H9 (cell line): ENCODE results near the gene ZNF792. TPM values are rescaled to one million over a fixed set of nuclear protein-coding genes. Genes with fewer than 3 reads are reported as not detected.

Source experiments
- DNase-seq: peaks from one replicate; pipeline ENCODE4 v3.0.0-alpha.2; 2017
- H2AFZ ChIP-seq: one replicate; pipeline ENCODE4 v1.6.1; 2013; ENCODE audit warnings: mild to moderate bottlenecking, low read length, control low read depth, moderate library complexity
- H2AK5ac ChIP-seq: 2 replicates; pipeline ENCODE4 v1.6.1; 2013; ENCODE audit warnings: low read length, control low read depth, mixed read lengths; ENCODE audit not compliant: insufficient read length
- H2BK120ac ChIP-seq: one replicate; pipeline ENCODE4 v1.6.1; 2013; ENCODE audit warnings: low read depth, mild to moderate bottlenecking, low read length, control low read depth, inconsistent platforms; ENCODE audit not compliant: poor library complexity, severe bottlenecking
- H2BK12ac ChIP-seq: 2 replicates; pipeline ENCODE4 v1.6.1; 2013; ENCODE audit warnings: low read length, control low read depth, mixed read lengths, low read depth; ENCODE audit not compliant: insufficient read length
- H2BK15ac ChIP-seq: 2 replicates; pipeline ENCODE4 v1.6.1; 2013; ENCODE audit warnings: low read depth, low read length, control low read depth
- H2BK20ac ChIP-seq: one replicate; pipeline ENCODE4 v1.6.1; 2013; ENCODE audit warnings: low read depth, mild to moderate bottlenecking, low read length, control low read depth, inconsistent platforms; ENCODE audit not compliant: poor library complexity, severe bottlenecking
- H2BK5ac ChIP-seq: 2 replicates; pipeline ENCODE4 v1.6.1; 2013; ENCODE audit warnings: low read length, control low read depth, mixed read lengths; ENCODE audit not compliant: insufficient read length
- H3K14ac ChIP-seq: 2 replicates; pipeline ENCODE4 v1.6.1; 2013; ENCODE audit warnings: low read length, control low read depth; ENCODE audit not compliant: insufficient read depth
- H3K18ac ChIP-seq: 2 replicates; pipeline ENCODE4 v1.6.1; 2013; ENCODE audit warnings: low read depth, mild to moderate bottlenecking, mixed read lengths, low read length, control low read depth; ENCODE audit not compliant: insufficient read length
- H3K23ac ChIP-seq: 2 replicates; pipeline ENCODE4 v1.6.1; 2013; ENCODE audit warnings: low read length, control low read depth, mixed read lengths, low read depth; ENCODE audit not compliant: insufficient read length
- H3K23me2 ChIP-seq: 2 replicates; pipeline ENCODE4 v1.6.1; 2013; ENCODE audit warnings: low read depth, mild to moderate bottlenecking, mixed read lengths, low read length, control low read depth; ENCODE audit not compliant: insufficient read length, poor library complexity, severe bottlenecking
- H3K27ac ChIP-seq: 2 replicates; pipeline ENCODE4 v1.5.1; 2013; ENCODE audit warnings: low read length, control low read depth, mixed read lengths, low read depth; ENCODE audit not compliant: insufficient read length
- H3K27me3 ChIP-seq: 2 replicates; pipeline ENCODE4 v1.6.1; 2013; ENCODE audit warnings: low read length, control low read depth, inconsistent platforms; ENCODE audit not compliant: insufficient read depth
- H3K4ac ChIP-seq: 2 replicates; pipeline ENCODE4 v1.6.1; 2013; ENCODE audit warnings: low read depth, mild to moderate bottlenecking, control low read depth, inconsistent platforms, low read length, moderate library complexity
- H3K4me1 ChIP-seq: 2 replicates; pipeline ENCODE4 v1.6.1; 2013; ENCODE audit warnings: low read length, control low read depth, inconsistent platforms; ENCODE audit not compliant: insufficient read depth
- H3K4me2 ChIP-seq: 2 replicates; pipeline ENCODE4 v1.6.1; 2013; ENCODE audit warnings: low read length, control low read depth, mixed read lengths; ENCODE audit not compliant: insufficient read length, insufficient read depth
- H3K56ac ChIP-seq: 2 replicates; pipeline ENCODE4 v1.6.1; 2013; ENCODE audit warnings: low read depth, mild to moderate bottlenecking, mixed read lengths, low read length, control low read depth; ENCODE audit not compliant: insufficient read length
- H3K79me1 ChIP-seq: 2 replicates; pipeline ENCODE4 v1.6.1; 2013; ENCODE audit warnings: low read depth, mild to moderate bottlenecking, moderate library complexity, low read length, control low read depth, inconsistent platforms; ENCODE audit not compliant: insufficient read depth, poor library complexity, severe bottlenecking
- H3K79me2 ChIP-seq: 2 replicates; pipeline ENCODE4 v1.6.1; 2013; ENCODE audit warnings: low read length, control low read depth, inconsistent platforms; ENCODE audit not compliant: insufficient read depth
- H3K9ac ChIP-seq: 2 replicates; pipeline ENCODE4 v1.6.1; 2013; ENCODE audit warnings: low read length, control low read depth, mixed read lengths; ENCODE audit not compliant: insufficient read length; ENCODE audit errors: extremely low read depth
- H3K9me3 ChIP-seq: one replicate; pipeline ENCODE4 v1.6.1; 2013; ENCODE audit warnings: low read depth, low read length, inconsistent platforms; ENCODE audit not compliant: control insufficient read depth
- H3T11ph ChIP-seq: one replicate; pipeline ENCODE4 v1.6.1; 2013; ENCODE audit warnings: mild to moderate bottlenecking, low read length, control low read depth, inconsistent platforms
- H4K20me1 ChIP-seq: one replicate; pipeline ENCODE4 v1.6.1; 2013; ENCODE audit not compliant: control insufficient read depth, insufficient read length, insufficient read depth
- H4K5ac ChIP-seq: 2 replicates; pipeline ENCODE4 v1.6.1; 2013; ENCODE audit warnings: low read depth, mild to moderate bottlenecking, mixed read lengths, low read length, control low read depth; ENCODE audit not compliant: insufficient read length
- H4K8ac ChIP-seq: replicated peaks from 2 replicates; pipeline ENCODE4 v1.6.1; 2013; ENCODE audit warnings: low read length, control low read depth, mixed read lengths, low read depth; ENCODE audit not compliant: insufficient read length
- H4K91ac ChIP-seq: 2 replicates; pipeline ENCODE4 v1.6.1; 2013; ENCODE audit warnings: low read depth, mild to moderate bottlenecking, moderate library complexity, mixed read lengths, low read length, control low read depth; ENCODE audit not compliant: insufficient read length
- H3K27ac Mint-ChIP-seq, 3 experiments: 2 replicates in 2 of 3; 3 replicates in 1 of 3; pipeline ENCODE4 v1.8.0; 2020 to 2021; ENCODE audit warnings: mixed read lengths in 3 of 3, mild to moderate bottlenecking in 1 of 3, moderate library complexity in 1 of 3
- H3K27me3 Mint-ChIP-seq: 2 replicates; pipeline ENCODE4 v1.8.0; 2021; ENCODE audit warnings: low read depth, mild to moderate bottlenecking, moderate library complexity, mixed read lengths
- H3K36me3 Mint-ChIP-seq, 3 experiments: 2 replicates in 2 of 3; 3 replicates in 1 of 3; pipeline ENCODE4 v1.8.0; 2020 to 2021; ENCODE audit warnings: low read depth in 3 of 3, mixed read lengths in 3 of 3; ENCODE audit not compliant: insufficient read depth in 1 of 3
- H3K4me1 Mint-ChIP-seq, 2 experiments: 2 replicates each; pipeline ENCODE4 v1.8.0; 2020; ENCODE audit warnings: mixed read lengths in 2 of 2
- H3K4me3 Mint-ChIP-seq, 2 experiments: 2 replicates in 1 of 2; 3 replicates in 1 of 2; pipeline ENCODE4 v1.8.0; 2020 to 2021; ENCODE audit warnings: mild to moderate bottlenecking in 2 of 2, mixed read lengths in 2 of 2, moderate library complexity in 1 of 2
- H3K9me3 Mint-ChIP-seq, 2 experiments: 2 replicates in 1 of 2; 3 replicates in 1 of 2; pipeline ENCODE4 v1.8.0; 2020; ENCODE audit warnings: mild to moderate bottlenecking in 2 of 2, mixed read lengths in 2 of 2, moderate library complexity in 1 of 2
- WGBS: extraction: QIAGEN DNeasy Blood & Tissue Kit; methylation state at CpG from one replicate; pipeline ENCODE4 v1.1.7; 2013; ENCODE audit warnings: missing lambda C conversion rate, low lambda C conversion rate, mixed read lengths; ENCODE audit not compliant: insufficient read length; ENCODE audit errors: extremely low coverage; 5-methylcytosine and 5-hydroxymethylcytosine counted together
- total RNA-seq: library from RNA; stranded (reverse); gene quantifications from 2 replicates; pipeline ENCODE4 v1.2.1, GENCODE V29; 2021
- TF ChIP-seq, protein P1 (sequence below): fragments of 200-600 bp; sonication (generic); conservative IDR thresholded peaks from 3 replicates; pipeline ENCODE4 v1.8.0; 2021; ENCODE audit warnings: antibody characterized with exemption, mild to moderate bottlenecking

The ZNF792 gene
- total RNA-seq, 1 experiment from 2014 or later: 8.3 TPM

DNA sequence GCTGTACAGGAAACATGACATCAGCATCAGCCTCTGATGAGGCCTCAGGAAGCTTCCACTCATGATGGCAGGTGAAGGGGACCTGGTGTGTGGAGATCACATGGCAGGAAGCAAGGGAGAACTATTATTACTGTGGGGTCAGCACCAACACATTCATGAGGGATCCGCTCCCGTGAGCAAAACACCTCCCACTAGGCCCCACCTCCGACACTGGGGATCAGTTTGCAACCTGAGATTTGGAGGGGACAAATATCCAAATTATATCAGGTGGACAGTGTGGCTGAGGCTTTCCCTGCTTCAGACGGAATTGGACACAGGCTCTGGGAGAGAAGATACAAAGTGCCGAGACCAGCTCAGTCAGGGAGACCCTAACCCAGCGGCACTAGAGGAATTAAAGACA, 5.7 kb upstream of the ZNF792 start:
- H4K91ac ChIP-seq: no peak overlapping the region
- H3K4ac ChIP-seq: no peak overlapping the region
- Mint-ChIP-seq H3K27ac (no peak overlapping the region), H3K27me3 (peaks cover 29% of the 10 kb centered on the region), H3K36me3 (peaks cover 20 to 39% (median 22%) of the 10 kb centered on the region in 3 experiments), H3K4me3 (peak overlapping the region in 1 of 2 experiments; percentile 51; a peak in 1 of 5 replicates), H3K9me3 (peaks cover 50 to 53% of the 10 kb centered on the region in 2 experiments), H3K4me1 (peaks cover 15 to 22% of the 10 kb centered on the region in 2 experiments)
- no peak overlapping the region for H2BK5ac ChIP-seq
- no peaks in the 10 kb centered on the region for H3K23me2 ChIP-seq
- H3K23ac ChIP-seq: no peak overlapping the region
- H2BK12ac ChIP-seq: no peak overlapping the region
- no peak overlapping the region for H3K18ac ChIP-seq
- H3K9me3 ChIP-seq: peaks cover 24% of the 10 kb centered on the region
- no peak overlapping the region for H2AK5ac ChIP-seq
- H4K8ac ChIP-seq: no peak overlapping the region
- H2BK120ac ChIP-seq: no peak overlapping the region
- no peak overlapping the region for H3K9ac ChIP-seq
- H3K27me3 ChIP-seq: no peaks in the 10 kb centered on the region
- TF ChIP-seq, protein P1, sequence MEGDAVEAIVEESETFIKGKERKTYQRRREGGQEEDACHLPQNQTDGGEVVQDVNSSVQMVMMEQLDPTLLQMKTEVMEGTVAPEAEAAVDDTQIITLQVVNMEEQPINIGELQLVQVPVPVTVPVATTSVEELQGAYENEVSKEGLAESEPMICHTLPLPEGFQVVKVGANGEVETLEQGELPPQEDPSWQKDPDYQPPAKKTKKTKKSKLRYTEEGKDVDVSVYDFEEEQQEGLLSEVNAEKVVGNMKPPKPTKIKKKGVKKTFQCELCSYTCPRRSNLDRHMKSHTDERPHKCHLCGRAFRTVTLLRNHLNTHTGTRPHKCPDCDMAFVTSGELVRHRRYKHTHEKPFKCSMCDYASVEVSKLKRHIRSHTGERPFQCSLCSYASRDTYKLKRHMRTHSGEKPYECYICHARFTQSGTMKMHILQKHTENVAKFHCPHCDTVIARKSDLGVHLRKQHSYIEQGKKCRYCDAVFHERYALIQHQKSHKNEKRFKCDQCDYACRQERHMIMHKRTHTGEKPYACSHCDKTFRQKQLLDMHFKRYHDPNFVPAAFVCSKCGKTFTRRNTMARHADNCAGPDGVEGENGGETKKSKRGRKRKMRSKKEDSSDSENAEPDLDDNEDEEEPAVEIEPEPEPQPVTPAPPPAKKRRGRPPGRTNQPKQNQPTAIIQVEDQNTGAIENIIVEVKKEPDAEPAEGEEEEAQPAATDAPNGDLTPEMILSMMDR: no peak
- no peak overlapping the region for H3K14ac ChIP-seq
- H2BK20ac ChIP-seq: no peak overlapping the region
- H4K20me1 ChIP-seq: no peaks in the 10 kb centered on the region
- no peaks in the 10 kb centered on the region for H3K4me1 ChIP-seq
- no peaks in the 10 kb centered on the region for H3K79me2 ChIP-seq
- DNase-seq: no peak
- no peak overlapping the region for H2BK15ac ChIP-seq
- no peak overlapping the region for H2AFZ ChIP-seq
- H3K27ac ChIP-seq: no peak overlapping the region
- no peak overlapping the region for H3K4me2 ChIP-seq
- H4K5ac ChIP-seq: no peak overlapping the region
- no peaks in the 10 kb centered on the region for H3K79me1 ChIP-seq
- no CpG with 5 or more reads among the region's 6 CpGs for WGBS
- no peak overlapping the region for H3K56ac ChIP-seq
- H3T11ph ChIP-seq: no peak overlapping the region
